ENCODE results near the gene CLSTN2. TPM values are rescaled to one million over a fixed set of nuclear protein-coding genes. Genes with fewer than 3 reads are reported as not detected.

CLSTN2 gene
- total and polyA plus RNA-seq, 3 donors from 2014 or later = 3.1 to 5.7 (median 3.8) TPM

DNA sequence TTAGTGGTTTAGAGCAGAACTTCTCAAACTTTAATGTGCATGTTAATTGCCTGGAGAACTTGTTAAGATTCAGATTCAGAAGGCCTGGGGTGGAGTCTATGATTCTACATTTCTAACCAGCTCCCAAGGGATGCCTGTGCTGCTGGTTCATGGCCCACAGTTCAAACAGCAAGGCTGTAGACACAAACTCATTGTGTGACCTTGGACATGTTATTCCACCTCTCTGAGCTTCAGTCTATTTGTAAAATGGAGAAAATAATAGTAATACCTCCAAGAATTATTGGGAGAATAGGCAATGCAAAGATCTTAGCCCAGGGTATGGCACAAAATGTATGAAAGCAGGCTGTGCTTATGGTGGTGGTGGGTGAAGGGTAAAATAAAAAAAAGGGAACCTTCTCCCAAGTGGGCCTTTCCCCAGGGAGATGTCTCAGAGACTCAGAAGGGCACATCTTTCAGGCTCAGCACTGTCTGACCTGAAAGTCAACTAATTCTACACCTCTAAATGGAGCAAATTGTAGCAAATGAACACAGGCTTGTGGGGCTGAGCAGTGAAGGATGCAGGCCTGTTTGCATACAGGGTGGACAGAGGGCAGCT is 566.9 kb downstream of the CLSTN2 start:
- H3K36me3 ChIP-seq (ENCODE audit: low read depth, missing control alignments) = no peaks in the 10 kb centered on the region
- no peak overlapping the region for H3K27ac ChIP-seq
- peaks cover 33% of the 10 kb centered on the region for H3K4me1 ChIP-seq
- no peak for DNase-seq
- intact Hi-C loops (cut with DNase I; ENCODE audit: low total_unique reads) = no loop called here
- no peak for TF ChIP-seq POLR2A (IDR thresholded peaks at IDR 0.05)
- TF ChIP-seq, protein P1, sequence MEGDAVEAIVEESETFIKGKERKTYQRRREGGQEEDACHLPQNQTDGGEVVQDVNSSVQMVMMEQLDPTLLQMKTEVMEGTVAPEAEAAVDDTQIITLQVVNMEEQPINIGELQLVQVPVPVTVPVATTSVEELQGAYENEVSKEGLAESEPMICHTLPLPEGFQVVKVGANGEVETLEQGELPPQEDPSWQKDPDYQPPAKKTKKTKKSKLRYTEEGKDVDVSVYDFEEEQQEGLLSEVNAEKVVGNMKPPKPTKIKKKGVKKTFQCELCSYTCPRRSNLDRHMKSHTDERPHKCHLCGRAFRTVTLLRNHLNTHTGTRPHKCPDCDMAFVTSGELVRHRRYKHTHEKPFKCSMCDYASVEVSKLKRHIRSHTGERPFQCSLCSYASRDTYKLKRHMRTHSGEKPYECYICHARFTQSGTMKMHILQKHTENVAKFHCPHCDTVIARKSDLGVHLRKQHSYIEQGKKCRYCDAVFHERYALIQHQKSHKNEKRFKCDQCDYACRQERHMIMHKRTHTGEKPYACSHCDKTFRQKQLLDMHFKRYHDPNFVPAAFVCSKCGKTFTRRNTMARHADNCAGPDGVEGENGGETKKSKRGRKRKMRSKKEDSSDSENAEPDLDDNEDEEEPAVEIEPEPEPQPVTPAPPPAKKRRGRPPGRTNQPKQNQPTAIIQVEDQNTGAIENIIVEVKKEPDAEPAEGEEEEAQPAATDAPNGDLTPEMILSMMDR (IDR thresholded peaks at IDR 0.05) = no peak
- H3K27me3 ChIP-seq = no peaks in the 10 kb centered on the region
- H3K4me3 ChIP-seq = no peak overlapping the region
- H3K9me3 ChIP-seq = no peaks in the 10 kb centered on the region

DNA sequence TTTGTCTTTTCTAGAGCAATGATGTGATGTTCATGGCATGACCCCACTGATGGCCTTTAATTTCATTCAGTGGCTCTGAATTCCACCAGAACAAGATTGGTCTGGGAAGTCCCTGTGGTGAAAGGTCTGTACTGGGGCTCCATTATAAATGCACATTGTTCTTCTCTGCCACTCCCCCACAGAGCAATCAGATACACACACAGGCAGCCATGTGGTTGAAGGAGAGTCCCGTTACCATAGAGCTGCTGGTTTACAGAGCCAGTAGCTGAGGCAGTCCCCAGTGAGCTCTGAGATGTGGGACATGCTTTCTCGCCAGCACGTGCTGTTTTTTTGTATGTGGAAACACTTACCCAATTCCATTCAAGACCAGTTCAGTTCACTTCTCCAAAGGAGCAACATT is 570.2 kb downstream of the CLSTN2 start:
- Histone ChIP-seq H3K36me3 (ENCODE audit: low read depth, missing control alignments) (no peaks in the 10 kb centered on the region), H3K9me3 (no peaks in the 10 kb centered on the region), H3K4me3 (no peak overlapping the region), H3K27ac (peak overlapping the region; percentile 36 to 48), H3K4me1 (peaks cover 33% of the 10 kb centered on the region), H3K27me3 (no peaks in the 10 kb centered on the region)
- WGBS, 2 donors = 37% methylated on average over 3 of the region's 3 CpGs
- DNase-seq = peak; percentile 87
- intact Hi-C loops (cut with DNase I; ENCODE audit: low total_unique reads) = no loop called here
- TF ChIP-seq, protein P1 (IDR thresholded peaks at IDR 0.05) = no peak
- TF ChIP-seq POLR2A (IDR thresholded peaks at IDR 0.05) = no peak

DNA sequence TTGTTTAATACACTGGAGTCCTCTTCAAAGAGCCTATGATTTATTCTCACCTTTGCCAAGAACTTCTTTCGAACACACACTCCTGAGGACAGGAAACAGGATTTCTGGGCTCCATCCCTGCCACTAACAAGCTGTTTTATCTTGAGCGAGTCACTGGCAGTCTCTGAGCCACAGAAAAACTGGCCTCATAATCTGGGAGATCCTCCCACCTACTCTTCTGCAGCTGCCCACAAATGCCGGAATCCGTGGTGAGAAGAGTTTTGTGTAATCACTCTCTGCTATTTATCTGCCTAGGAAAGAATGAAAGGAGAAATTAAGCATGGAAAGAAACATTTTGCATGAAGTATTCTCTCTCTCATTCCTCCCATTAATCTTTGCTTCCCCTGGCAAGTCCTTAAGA is 570.9 kb downstream of the CLSTN2 start:
- Histone ChIP-seq H3K4me1 (peaks cover 32% of the 10 kb centered on the region), H3K27me3 (no peaks in the 10 kb centered on the region), H3K27ac (peak overlapping the region; percentile 32 to 36), H3K9me3 (no peaks in the 10 kb centered on the region), H3K36me3 (ENCODE audit: low read depth, missing control alignments) (no peaks in the 10 kb centered on the region), H3K4me3 (no peak overlapping the region)
- intact Hi-C loops (cut with DNase I; ENCODE audit: low total_unique reads) = no loop called here
- peak; percentile 56 for DNase-seq
- TF ChIP-seq, protein P1 (IDR thresholded peaks at IDR 0.05) = no peak
- TF ChIP-seq POLR2A (IDR thresholded peaks at IDR 0.05) = no peak
- WGBS, 2 donors = 41 to 47% methylated on average over 4 of the region's 4 CpGs

DNA sequence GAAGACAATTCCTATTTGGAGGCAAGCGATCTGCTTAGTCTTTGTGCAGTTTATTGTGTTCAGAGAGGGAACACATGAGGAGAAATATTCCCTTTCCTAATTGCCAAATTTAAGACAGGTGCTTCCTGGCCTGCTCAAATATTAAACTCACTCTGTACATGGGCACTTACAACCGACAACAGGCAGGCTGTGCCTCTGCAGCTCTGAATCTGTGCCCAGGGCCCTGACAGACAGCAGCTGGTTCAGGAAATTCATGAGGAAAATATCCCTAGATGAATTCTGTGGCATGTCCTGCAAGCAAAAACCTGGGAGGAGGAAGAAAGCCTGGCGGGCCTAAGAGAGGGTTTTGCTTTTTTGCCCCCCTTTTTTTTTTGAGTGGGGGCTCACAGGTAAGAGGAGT is 573.6 kb downstream of the CLSTN2 start:
- no peak overlapping the region for H3K4me3 ChIP-seq
- H3K36me3 ChIP-seq (ENCODE audit: low read depth, missing control alignments) = no peaks in the 10 kb centered on the region
- H3K4me1 ChIP-seq = peaks cover 18% of the 10 kb centered on the region
- TF ChIP-seq, protein P1 (IDR thresholded peaks at IDR 0.05) = no peak
- TF ChIP-seq POLR2A (IDR thresholded peaks at IDR 0.05) = no peak
- H3K27me3 ChIP-seq = no peaks in the 10 kb centered on the region
- intact Hi-C loops (cut with DNase I; ENCODE audit: low total_unique reads) = no loop called here
- WGBS, 2 donors = 79 to 82% methylated on average over 3 of the region's 3 CpGs
- no peaks in the 10 kb centered on the region for H3K9me3 ChIP-seq
- DNase-seq = no peak
- no peak overlapping the region for H3K27ac ChIP-seq

DNA sequence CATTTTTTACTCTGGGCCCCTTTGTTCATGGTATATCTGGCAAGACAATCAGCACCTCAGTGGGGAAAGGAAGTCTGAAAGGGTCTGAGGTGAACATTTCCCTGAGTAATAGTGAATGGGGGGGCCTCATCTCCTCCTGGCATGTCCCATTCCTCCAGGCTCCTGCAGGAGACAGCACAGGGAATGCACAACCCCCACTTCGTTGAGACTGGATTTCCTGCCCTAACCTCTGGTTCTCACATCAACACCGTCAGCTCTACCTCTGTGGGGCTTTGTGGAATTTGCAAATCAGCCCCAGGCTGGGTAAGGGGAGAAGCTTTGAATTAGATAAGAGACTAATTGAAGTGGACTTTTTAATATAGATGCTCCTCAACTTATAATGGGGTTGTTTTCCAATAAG is 574.5 kb downstream of the CLSTN2 start:
- TF ChIP-seq, protein P1 (IDR thresholded peaks at IDR 0.05) = no peak
- TF ChIP-seq POLR2A (IDR thresholded peaks at IDR 0.05) = no peak
- 72 to 80% methylated on average over 2 of the region's 2 CpGs for WGBS, 2 donors
- Histone ChIP-seq H3K4me1 (peaks cover 15% of the 10 kb centered on the region), H3K27ac (no peak overlapping the region), H3K27me3 (no peaks in the 10 kb centered on the region), H3K9me3 (no peaks in the 10 kb centered on the region), H3K4me3 (no peak overlapping the region), H3K36me3 (ENCODE audit: low read depth, missing control alignments) (no peaks in the 10 kb centered on the region)
- no peak for DNase-seq
- intact Hi-C loops (cut with DNase I; ENCODE audit: low total_unique reads) = no loop called here
